K562 (cell line): Measurements from ENCODE around the gene HOOK1. TPM values are rescaled to one million over a fixed set of nuclear protein-coding genes. Genes with fewer than 3 reads are reported as not detected.

Experiments
- ATAC-seq: fragments of 200-7000 bp; cut with Tn5 transposase; 3 replicates; pipeline ENCODE4 v1.9.1; 2020; ENCODE audit warnings: moderate library complexity
- BruUV-seq: library from RNA; stranded (reverse); fragments of 400-500 nt; replicated peaks from 2 replicates; lab custom pipeline; 2021; lab: Mats Ljungman, UMichigan
- CTCF ChIA-PET: fragments of 300-600 bp; formaldehyde crosslinking; extraction: SDS; loops from one replicate; lab custom pipeline; 2021; ENCODE audit warnings: low intra/inter-chr PET ratio; lab: Yijun Ruan, JAX
- POLR2A ChIA-PET: fragments of 300-600, 350-650 bp; sonication (Branson Sonifier 250); formaldehyde crosslinking; extraction: SDS; loops from one replicate; lab custom pipeline; 2021; ENCODE audit warnings: antibody characterized with exemption, inconsistent platforms; lab: Yijun Ruan, JAX
- DNase-seq, 4 experiments: peaks; one replicate each; pipeline versions ENCODE4 v3.0.0 to v3.0.0-alpha.2; 2011 to 2018; ENCODE audit warnings: low spot score in 3 of 4, mixed read lengths in 3 of 4; ENCODE audit errors: extremely low read depth in 1 of 4
- FAIRE-seq: peaks from 2 replicates; lab custom pipeline; 2011; peaks lifted over from hg19 to GRCh38; lab: Jason Lieb, UNC
- H2AFZ ChIP-seq: 2 replicates; pipeline ENCODE4 v1.6.0; 2011; ENCODE audit warnings: low read depth, low read length, control low read depth, inconsistent platforms
- H3K27ac ChIP-seq: fragments of 200-600 bp; 3 replicates; pipeline ENCODE4 v1.8.0; 2011; ENCODE audit warnings: low read depth, mild to moderate bottlenecking, control low read depth, inconsistent platforms, low read length, moderate library complexity, mixed read lengths; ENCODE audit errors: extremely low read depth
- H3K27me3 ChIP-seq, 2 experiments: fragments of 300-600 bp in 1 of 2; 2 replicates in 1 of 2; 3 replicates in 1 of 2; pipeline versions ENCODE4 v1.6.0 to v1.8.0; 2011; ENCODE audit warnings: inconsistent platforms in 2 of 2, low read length in 2 of 2, mild to moderate bottlenecking in 1 of 2, mixed read lengths in 1 of 2, moderate library complexity in 1 of 2; ENCODE audit not compliant: control insufficient read depth in 2 of 2, insufficient read depth in 2 of 2
- H3K36me3 ChIP-seq: fragments of 300-600 bp; 3 replicates; pipeline ENCODE4 v1.8.0; 2011; ENCODE audit warnings: mild to moderate bottlenecking, low read length, inconsistent platforms; ENCODE audit not compliant: control insufficient read depth, insufficient read depth
- H3K4me1 ChIP-seq, 2 experiments: fragments of 200-600 bp in 1 of 2; replicated peaks in 1 of 2; 2 replicates in 1 of 2; 3 replicates in 1 of 2; pipeline versions ENCODE4 v1.5.1 to v1.8.0; 2011; ENCODE audit warnings: inconsistent platforms in 2 of 2, low read length in 2 of 2, mild to moderate bottlenecking in 1 of 2, mixed read lengths in 1 of 2, moderate library complexity in 1 of 2; ENCODE audit not compliant: control insufficient read depth in 2 of 2, insufficient read depth in 2 of 2
- H3K4me2 ChIP-seq: 2 replicates; pipeline ENCODE4 v1.6.1; 2011; ENCODE audit warnings: low read length, control low read depth, inconsistent platforms, mixed read lengths; ENCODE audit not compliant: insufficient read depth
- H3K4me3 ChIP-seq: fragments of 200-600 bp; sonication (generic), shearing (Covaris generic); 2 replicates; pipeline ENCODE4 v1.5.1; 2016; ENCODE audit warnings: control low read depth, inconsistent platforms
- H3K79me2 ChIP-seq: fragments of 200-600 bp; 3 replicates; pipeline ENCODE4 v1.8.0; 2011; ENCODE audit warnings: low read length, inconsistent platforms; ENCODE audit not compliant: control insufficient read depth, insufficient read depth
- H3K9ac ChIP-seq, 2 experiments: 2 replicates each; pipeline versions ENCODE4 v1.6.0 to v1.6.1; 2011; ENCODE audit warnings: low read depth in 2 of 2, low read length in 2 of 2, control low read depth in 1 of 2, inconsistent platforms in 1 of 2, mild to moderate bottlenecking in 1 of 2, mixed read lengths in 1 of 2; ENCODE audit not compliant: insufficient read depth in 1 of 2
- H3K9me1 ChIP-seq: one replicate; pipeline ENCODE4 v1.6.0; 2011; ENCODE audit warnings: inconsistent platforms, mild to moderate bottlenecking, low read length, moderate library complexity; ENCODE audit not compliant: control insufficient read depth, insufficient read depth
- H3K9me3 ChIP-seq: replicated peaks from 2 replicates; pipeline ENCODE4 v1.5.1; 2011; ENCODE audit warnings: low read depth, low read length, inconsistent platforms; ENCODE audit not compliant: control insufficient read depth, insufficient read depth
- H4K20me1 ChIP-seq: replicated peaks from 2 replicates; pipeline ENCODE4 v1.6.1; 2011; ENCODE audit warnings: low read length, inconsistent platforms, mixed read lengths; ENCODE audit not compliant: control insufficient read depth, insufficient read depth
- ARID1B ChIP-seq: fragments of 450-650 bp; IDR thresholded peaks from 2 replicates; pipeline ENCODE4 v1.6.1; 2016; ENCODE audit warnings: antibody characterized with exemption, mild to moderate bottlenecking, inconsistent platforms
- ATF4 ChIP-seq: fragments of 450-650 bp; formaldehyde crosslinking; IDR thresholded peaks from 2 replicates; pipeline ENCODE4 v1.4.0; 2022; ENCODE audit warnings: mild to moderate bottlenecking, moderate library complexity
- BRF1 ChIP-seq: IDR thresholded peaks from 3 replicates; pipeline ENCODE4 v1.6.1; 2011; ENCODE audit warnings: borderline replicate concordance, mild to moderate bottlenecking; ENCODE audit not compliant: insufficient read length; ENCODE audit errors: extremely low read depth
- E2F5 ChIP-seq: sonication (generic); formaldehyde crosslinking; IDR thresholded peaks from 2 replicates; pipeline ENCODE4 v1.8.0; 2022; ENCODE audit warnings: mild to moderate bottlenecking, missing genetic modification reagents
- ELK1 ChIP-seq: sonication (generic); formaldehyde crosslinking; IDR thresholded peaks from 2 replicates; pipeline ENCODE4 v1.8.1; 2022; ENCODE audit warnings: missing genetic modification reagents
- ESRRB ChIP-seq: fragments of 250-450 bp; sonication (Bioruptor Pico); IDR thresholded peaks from 2 replicates; pipeline ENCODE4 v1.5.0; 2020; ENCODE audit warnings: mild to moderate bottlenecking, moderate library complexity, borderline replicate concordance
- ETS2 ChIP-seq: IDR thresholded peaks from 2 replicates; pipeline ENCODE4 v1.6.1; 2016; ENCODE audit warnings: borderline replicate concordance, missing genetic modification characterization, mild to moderate bottlenecking, moderate library complexity, missing compliant biosample characterization; ENCODE audit not compliant: poor library complexity, severe bottlenecking
- KLF1 ChIP-seq: fragments of 450-650 bp; IDR thresholded peaks from 2 replicates; pipeline ENCODE4 v1.6.1; 2016; ENCODE audit warnings: missing genetic modification characterization, missing compliant biosample characterization
- KLF10 ChIP-seq: fragments of 250-450 bp; sonication (Bioruptor Pico); IDR thresholded peaks from 2 replicates; pipeline ENCODE4 v1.6.1; 2021; ENCODE audit warnings: matching md5 sums
- MTA2 ChIP-seq: fragments of 450-650 bp; IDR thresholded peaks from 2 replicates; pipeline ENCODE4 v1.6.1; 2016; ENCODE audit warnings: low read depth
- PHF8 ChIP-seq: fragments of 200-600 bp; sonication (generic); IDR thresholded peaks from 2 replicates; pipeline ENCODE4 v1.6.1; 2012; ENCODE audit warnings: mixed run types, mild to moderate bottlenecking, inconsistent platforms, low read length, moderate library complexity, borderline replicate concordance
- PML ChIP-seq: IDR thresholded peaks from 2 replicates; pipeline ENCODE4 v1.6.1; 2012; ENCODE audit warnings: low read length, inconsistent platforms
- TCF7L2 ChIP-seq: fragments of 150-350 bp; IDR thresholded peaks from 2 replicates; pipeline ENCODE4 v1.6.1; 2016; ENCODE audit warnings: low read depth, mild to moderate bottlenecking, low read length, moderate library complexity
- THRB ChIP-seq: fragments of 450-650 bp; formaldehyde crosslinking; conservative IDR thresholded peaks from 2 replicates; pipeline ENCODE4 v1.4.0; 2022; ENCODE audit warnings: mild to moderate bottlenecking, missing genetic modification characterization
- ZBTB26 ChIP-seq: fragments of 450-650 bp; formaldehyde crosslinking; IDR thresholded peaks from 2 replicates; pipeline ENCODE4 v1.4.0; 2022; ENCODE audit warnings: missing genetic modification characterization
- ZNF511 ChIP-seq: sonication (generic); formaldehyde crosslinking; IDR thresholded peaks from 2 replicates; pipeline ENCODE4 v1.8.0; 2022; ENCODE audit warnings: mild to moderate bottlenecking, missing genetic modification reagents
- WGBS: fragments of 100-300 bp; shearing (Covaris generic); methylation state at CpG from one replicate; pipeline ENCODE4 v1.1.6; 2016; ENCODE audit warnings: low coverage, mixed read lengths; ENCODE audit not compliant: insufficient coverage; ENCODE audit errors: missing lambda C conversion rate; 5-methylcytosine and 5-hydroxymethylcytosine counted together
- in situ Hi-C: fragments of 300-500 bp; cut with MboI; formaldehyde crosslinking; loops from 4 replicates; pipeline ENCODE4 v1.15.0; 2018; ENCODE audit warnings: inconsistent platforms, mixed read lengths
- intact Hi-C: fragments of 100-400 bp; cut with micrococcal nuclease; formaldehyde crosslinking; loops from 2 replicates; pipeline ENCODE4 v1.14.2; 2022
- polyA plus RNA-seq, 8 experiments: library from polyadenylated mRNA; depleted of rRNA in 4 of 8; stranded (reverse) in 5 of 8; unstranded in 3 of 8; fragments of >200 nt; fragmentation: Nextera tagmentation in 2 of 8; fragmentation: Illumina TruSeq in 1 of 8; extraction: Ambion mirVana in 2 of 8; extraction: Trizol in 1 of 8; gene quantifications; 2 replicates each; pipeline versions ENCODE4 v1.2.1 to v1.2.3, GENCODE V29; 2011 to 2014; ENCODE audit warnings: inconsistent platforms in 1 of 8, missing spikeins in 1 of 8
- total RNA-seq, 7 experiments: library from RNA; depleted of rRNA in 6 of 7; stranded (reverse); fragments of >200 nt in 6 of 7; fragmentation: Illumina TruSeq in 2 of 7; extraction: Trizol in 2 of 7; gene quantifications; 2 replicates each; pipeline versions ENCODE4 v1.2.1 to v1.2.3, GENCODE V29; 2011 to 2021; ENCODE audit warnings: low replicate concordance in 1 of 7

The HOOK1 gene
- total and polyA plus RNA-seq, 9 of the 15 experiments (the other 6 are each of a cell fraction or from before 2014, with no cell fraction given) = 0.11 to 0.18 TPM; not detected in 7

GRCh38 chr1:59831529-59831928, 16.8 kb downstream of the HOOK1 start (continued):
- no peak for TF ChIP-seq ZNF511 (CRISPR knock-in tag)

- BruUV-seq = no TSS peak
- in situ Hi-C loops = no loop called here
- no peaks in the 10 kb centered on the region for H3K79me2 ChIP-seq
- H3K27ac ChIP-seq = no peak overlapping the region
- POLR2A ChIA-PET = interaction anchor here (0.7 kb wide), 1 partner anchor 8 kb away, joined by 3 read pairs; no protein-coding TSS in a partner anchor
- intact Hi-C loops = no loop called here
- H3K9me3 ChIP-seq = no peaks in the 10 kb centered on the region
- CTCF ChIA-PET = no interaction called here
- DNase-seq = no peak
- no peaks in the 10 kb centered on the region for H3K27me3 ChIP-seq
- no peak overlapping the region for H3K4me3 ChIP-seq
- no peaks in the 10 kb centered on the region for H3K4me1 ChIP-seq
- no peak for ATAC-seq
- no peak overlapping the region for H2AFZ ChIP-seq
- H3K9me1 ChIP-seq = no peaks in the 10 kb centered on the region
- 0% methylated on average over 2 of the region's 2 CpGs for WGBS
- no peak for FAIRE-seq
- H3K36me3 ChIP-seq = no peaks in the 10 kb centered on the region
- H4K20me1 ChIP-seq = no peaks in the 10 kb centered on the region
- H3K4me2 ChIP-seq = no peak overlapping the region
- no peak overlapping the region for H3K9ac ChIP-seq
- TF ChIP-seq ATF4 (CRISPR knock-in tag) (no peak), MTA2 (no peak), BRF1 (no peak), TCF7L2 (no peak), ARID1B (no peak), ZBTB26 (no peak), ESRRB (CRISPR knock-in tag) (no peak), ELK1 (no peak), PHF8 (no peak), THRB (CRISPR knock-in tag) (no peak), KLF1 (tag) (no peak), KLF10 (no peak), ETS2 (no peak), PML (no peak), E2F5 (CRISPR knock-in tag) (no peak)
Observed at GRCh38 chr1:59833022-59833421, 18.3 kb downstream of the HOOK1 start.
